ENCODE measurements around the gene C10orf88. TPM values are rescaled to one million over a fixed set of nuclear protein-coding genes. Genes with fewer than 3 reads are reported as not detected.

C10orf88 gene, protein sequence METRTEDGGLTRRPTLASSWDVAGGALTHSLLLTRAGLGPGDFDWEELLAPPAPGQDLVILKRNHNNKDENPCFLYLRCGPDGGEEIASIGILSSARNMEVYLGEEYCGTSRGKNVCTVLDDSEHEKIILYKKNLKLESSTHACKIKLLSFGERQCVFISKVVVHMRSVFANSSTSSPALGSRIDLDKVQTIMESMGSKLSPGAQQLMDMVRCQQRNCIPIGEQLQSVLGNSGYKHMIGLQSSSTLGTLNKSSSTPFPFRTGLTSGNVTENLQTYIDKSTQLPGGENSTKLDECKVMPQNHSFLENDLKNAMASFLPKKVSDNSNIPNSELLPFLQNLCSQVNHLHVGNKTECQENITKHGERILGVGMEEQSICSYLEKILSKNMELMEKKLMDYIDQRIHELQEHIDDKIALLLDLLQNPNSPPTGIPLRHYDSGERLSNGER
- total RNA-seq = 9.4 and 10.0 TPM in 2 replicates
- long read RNA-seq, transcript C10orf88-204 (6 exons, 2,482 nt) = major isoform, 40 of 56 reads
- long read RNA-seq, partial matches to known transcripts = 11 of 56 reads
- long read RNA-seq, other reads (novel, unspliced or antisense) = 5 of 56 reads

DNA sequence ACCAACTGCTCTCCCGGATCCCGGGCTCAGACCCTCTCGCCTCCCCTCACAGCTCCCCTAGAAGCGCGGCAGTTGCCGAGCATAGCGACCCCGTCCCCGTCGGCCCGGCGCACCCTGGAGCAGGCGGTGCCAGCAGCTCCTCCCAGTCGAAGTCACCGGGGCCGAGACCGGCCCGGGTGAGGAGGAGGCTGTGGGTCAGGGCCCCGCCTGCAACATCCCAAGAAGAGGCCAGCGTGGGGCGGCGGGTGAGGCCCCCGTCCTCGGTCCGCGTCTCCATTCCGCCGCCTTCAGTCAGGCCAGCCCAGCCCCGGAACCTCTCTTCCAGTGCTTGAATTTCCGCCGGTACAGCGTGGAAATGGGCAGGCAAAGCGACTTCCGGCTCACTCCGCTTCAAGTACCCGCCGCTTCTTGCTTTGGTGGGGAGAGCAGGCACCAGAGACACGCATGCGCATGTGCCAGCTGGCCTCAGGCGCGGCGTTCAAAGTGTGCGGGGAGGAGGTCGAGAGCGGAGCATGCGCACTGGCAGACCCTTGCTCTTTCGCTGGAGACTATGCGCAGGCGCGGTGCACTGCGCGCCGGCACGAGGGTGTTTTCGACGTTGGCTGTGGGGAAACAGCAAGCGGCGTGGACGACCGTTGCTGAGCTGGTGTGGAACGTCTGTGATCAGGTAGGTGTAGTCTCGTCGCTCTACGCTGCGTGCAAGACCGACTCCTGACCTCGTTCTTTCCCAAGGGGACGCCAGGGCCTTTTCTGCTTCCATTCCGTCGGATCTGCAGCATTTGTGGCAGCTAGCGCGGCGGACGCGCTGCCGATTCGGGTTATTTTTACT, at the start of gene C10orf88:
Gene C10orf88 (minus strand): TSS at position 326 of the 829 bp plus-strand sequence. CDS start 49 bp downstream, at position 277.
- H3K9me3 Mint-ChIP-seq (ENCODE audit: unreplicated experiment) = no peaks in the 10 kb centered on the region
- H3K27ac Mint-ChIP-seq (ENCODE audit: unreplicated experiment) = peak within 1 kb of the TSS; percentile 75
- peak within 1 kb of the TSS; percentile 88 for H3K4me3 Mint-ChIP-seq (ENCODE audit: unreplicated experiment)
- H3K4me1 Mint-ChIP-seq (ENCODE audit: unreplicated experiment) = peaks cover 33% of the 10 kb centered on the region
- TF ChIP-seq, protein P1, sequence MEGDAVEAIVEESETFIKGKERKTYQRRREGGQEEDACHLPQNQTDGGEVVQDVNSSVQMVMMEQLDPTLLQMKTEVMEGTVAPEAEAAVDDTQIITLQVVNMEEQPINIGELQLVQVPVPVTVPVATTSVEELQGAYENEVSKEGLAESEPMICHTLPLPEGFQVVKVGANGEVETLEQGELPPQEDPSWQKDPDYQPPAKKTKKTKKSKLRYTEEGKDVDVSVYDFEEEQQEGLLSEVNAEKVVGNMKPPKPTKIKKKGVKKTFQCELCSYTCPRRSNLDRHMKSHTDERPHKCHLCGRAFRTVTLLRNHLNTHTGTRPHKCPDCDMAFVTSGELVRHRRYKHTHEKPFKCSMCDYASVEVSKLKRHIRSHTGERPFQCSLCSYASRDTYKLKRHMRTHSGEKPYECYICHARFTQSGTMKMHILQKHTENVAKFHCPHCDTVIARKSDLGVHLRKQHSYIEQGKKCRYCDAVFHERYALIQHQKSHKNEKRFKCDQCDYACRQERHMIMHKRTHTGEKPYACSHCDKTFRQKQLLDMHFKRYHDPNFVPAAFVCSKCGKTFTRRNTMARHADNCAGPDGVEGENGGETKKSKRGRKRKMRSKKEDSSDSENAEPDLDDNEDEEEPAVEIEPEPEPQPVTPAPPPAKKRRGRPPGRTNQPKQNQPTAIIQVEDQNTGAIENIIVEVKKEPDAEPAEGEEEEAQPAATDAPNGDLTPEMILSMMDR (IDR thresholded peaks at IDR 0.05) = no peak
- peak; percentile 99 for DNase-seq (ENCODE audit: extremely low spot score, unreplicated experiment)
- H3K27me3 Mint-ChIP-seq (ENCODE audit: unreplicated experiment) = no peaks in the 10 kb centered on the region
- H3K36me3 Mint-ChIP-seq (ENCODE audit: unreplicated experiment) = peaks cover 7% of the 10 kb centered on the region

DNA sequence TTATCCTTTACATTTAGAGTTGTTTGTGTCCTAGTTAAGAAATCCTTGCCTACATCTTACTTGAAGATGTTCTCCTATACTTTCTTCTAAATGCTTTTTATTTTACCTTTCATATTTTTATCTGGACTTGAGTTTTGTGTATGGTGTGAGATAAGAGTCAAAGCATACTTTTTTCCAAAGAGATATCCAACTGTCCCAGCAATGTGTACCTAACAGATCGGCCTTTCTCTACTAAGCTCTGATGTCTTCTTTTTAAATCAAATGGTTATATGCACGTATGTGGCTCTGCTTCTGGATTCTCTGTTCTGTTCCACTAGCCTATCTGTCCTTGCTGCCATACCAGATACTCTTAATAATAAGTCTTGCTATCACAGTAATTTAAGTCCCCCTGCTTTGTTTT, 47.3 kb upstream of the C10orf88 start:
- peaks cover 9% of the 10 kb centered on the region for H3K4me1 Mint-ChIP-seq (ENCODE audit: unreplicated experiment)
- DNase-seq (ENCODE audit: extremely low spot score, unreplicated experiment) = no peak
- H3K36me3 Mint-ChIP-seq (ENCODE audit: unreplicated experiment) = peaks cover 8% of the 10 kb centered on the region
- H3K27ac Mint-ChIP-seq (ENCODE audit: unreplicated experiment) = no peak overlapping the region
- no peaks in the 10 kb centered on the region for H3K27me3 Mint-ChIP-seq (ENCODE audit: unreplicated experiment)
- H3K9me3 Mint-ChIP-seq (ENCODE audit: unreplicated experiment) = no peaks in the 10 kb centered on the region
- H3K4me3 Mint-ChIP-seq (ENCODE audit: unreplicated experiment) = no peak overlapping the region
- TF ChIP-seq, protein P1 (IDR thresholded peaks at IDR 0.05) = no peak

DNA sequence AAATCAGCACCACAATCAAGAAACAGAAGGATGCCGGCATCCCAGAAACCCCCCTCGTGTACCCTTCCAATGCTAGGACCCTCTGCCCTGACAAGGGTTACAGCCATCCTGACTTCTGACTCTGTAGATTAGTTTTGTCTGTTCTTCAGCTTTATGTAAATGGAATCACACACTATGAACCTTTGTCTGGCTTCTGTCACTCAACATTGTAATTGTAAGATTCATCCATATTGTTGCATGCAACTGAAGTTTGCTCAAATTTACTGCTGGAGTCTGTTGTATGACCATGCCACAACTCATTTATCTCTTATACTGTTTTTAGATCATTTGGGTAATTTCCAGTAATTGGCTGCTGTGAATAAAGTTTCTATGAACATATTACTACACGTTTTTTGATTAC, 46.1 kb upstream of the C10orf88 start:
- TF ChIP-seq, protein P1 (IDR thresholded peaks at IDR 0.05) = no peak
- Mint-ChIP-seq H3K4me1 (ENCODE audit: unreplicated experiment) (peaks cover 6% of the 10 kb centered on the region), H3K27ac (ENCODE audit: unreplicated experiment) (no peak overlapping the region), H3K27me3 (ENCODE audit: unreplicated experiment) (no peaks in the 10 kb centered on the region), H3K36me3 (ENCODE audit: unreplicated experiment) (peaks cover 8% of the 10 kb centered on the region), H3K4me3 (ENCODE audit: unreplicated experiment) (no peak overlapping the region), H3K9me3 (ENCODE audit: unreplicated experiment) (no peaks in the 10 kb centered on the region)
- no peak for DNase-seq (ENCODE audit: extremely low spot score, unreplicated experiment)

DNA sequence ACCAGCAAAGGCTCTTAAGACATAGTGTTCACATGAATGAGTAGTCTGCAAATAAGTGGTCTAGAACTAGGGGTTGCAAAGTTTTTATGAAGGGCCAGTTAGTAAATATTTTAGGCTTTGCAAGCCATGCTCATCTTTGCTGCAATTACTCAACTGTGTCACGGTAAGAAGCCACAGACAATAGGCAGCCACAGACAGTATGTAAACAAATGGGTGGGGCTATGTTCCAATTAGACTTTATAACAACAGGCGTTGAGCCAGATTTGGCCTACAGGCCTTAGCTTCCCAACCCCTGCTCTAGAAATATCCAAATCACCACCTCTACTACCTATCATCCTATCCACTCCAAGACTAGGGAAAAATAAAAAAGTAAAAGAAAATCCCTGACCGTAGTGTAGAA, 45.3 kb upstream of the C10orf88 start:
- TF ChIP-seq, protein P1 (IDR thresholded peaks at IDR 0.05) = no peak
- Mint-ChIP-seq H3K36me3 (ENCODE audit: unreplicated experiment) (peaks cover 12% of the 10 kb centered on the region), H3K9me3 (ENCODE audit: unreplicated experiment) (no peaks in the 10 kb centered on the region), H3K4me3 (ENCODE audit: unreplicated experiment) (no peak overlapping the region), H3K27me3 (ENCODE audit: unreplicated experiment) (no peaks in the 10 kb centered on the region), H3K4me1 (ENCODE audit: unreplicated experiment) (peaks cover 6% of the 10 kb centered on the region), H3K27ac (ENCODE audit: unreplicated experiment) (no peak overlapping the region)
- no peak for DNase-seq (ENCODE audit: extremely low spot score, unreplicated experiment)

Measured in osteocyte (in vitro differentiated cells).